ENCODE data around the gene HFE. TPM values are rescaled to one million over a fixed set of nuclear protein-coding genes. Genes with fewer than 3 reads are reported as not detected.

Gene HFE
- total RNA-seq, 6 experiments from 2014 or later = 8.9 to 20.7 (median 15.8) TPM

DNA sequence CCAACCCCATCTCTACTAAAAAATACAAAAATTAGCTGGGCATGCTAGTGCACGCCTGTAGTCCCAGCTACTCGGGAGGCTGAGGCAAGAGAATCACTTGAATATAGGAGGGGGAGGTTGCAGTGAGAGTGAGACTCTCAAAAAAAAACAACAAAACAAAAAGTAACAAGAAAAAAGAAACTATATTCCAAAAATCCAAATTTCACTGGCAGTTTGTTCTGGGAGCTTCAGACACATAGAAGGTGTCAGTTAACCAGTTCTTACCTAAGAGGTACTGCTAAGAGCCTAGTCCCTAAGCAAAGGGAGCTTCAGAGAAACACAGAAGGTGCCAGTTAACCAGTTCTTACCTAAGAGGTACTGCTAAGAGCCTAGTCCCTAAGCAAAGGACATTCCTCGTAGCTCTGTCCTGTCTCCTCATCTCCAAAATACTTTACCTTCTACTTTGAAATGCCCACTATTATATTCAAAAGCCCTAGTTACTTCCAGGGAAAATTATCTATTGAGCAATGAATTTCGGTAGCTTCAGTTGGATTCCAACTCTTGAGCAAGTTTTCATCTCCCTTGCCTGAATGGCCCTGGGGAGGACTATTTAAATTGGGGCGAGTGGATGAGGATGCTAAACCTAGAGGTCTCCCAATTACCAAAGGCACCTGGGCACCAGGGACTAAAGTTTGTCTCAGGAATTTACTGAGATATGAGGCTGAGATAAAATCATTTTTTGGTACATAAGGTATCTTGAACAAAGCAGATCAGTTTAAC, 41.0 kb downstream of the HFE start:
- 58% methylated on average over 5 of the region's 5 CpGs for WGBS (ENCODE audit: insufficient coverage, low coverage, low lambda C conversion rate, missing lambda C conversion rate)
- intact Hi-C loops (cut with DNase I) = no loop called here
- Histone ChIP-seq H3K27ac (no peak overlapping the region), H3K4me3 (peak overlapping the region in 2 of 3 donors; percentile 82 to 91), H3K27me3 (no peaks in the 10 kb centered on the region), H3K4me1 (peaks cover 0 to 52% (median 9%) of the 10 kb centered on the region in 4 donors), H3K36me3 (peaks cover 0 to 61% (median 12%) of the 10 kb centered on the region in 4 donors), H3K9me3 (no peaks in the 10 kb centered on the region)
- TF ChIP-seq CTCF (IDR thresholded peaks at IDR 0.05) (no peak), POLR2A (IDR thresholded peaks at IDR 0.05) (no peak)
- ATAC-seq (no peak), DNase-seq (no peak)

GRCh38 chr6:26129656-26130055, 42.4 kb downstream of the HFE start:
- DNase-seq = no peak
- no peak for TF ChIP-seq POLR2A (IDR thresholded peaks at IDR 0.05)
- TF ChIP-seq CTCF (IDR thresholded peaks at IDR 0.05) = no peak
- Histone ChIP-seq H3K27me3 (no peaks in the 10 kb centered on the region), H3K9me3 (no peaks in the 10 kb centered on the region), H3K36me3 (peaks cover 0 to 70% (median 12%) of the 10 kb centered on the region in 4 donors), H3K27ac (no peak overlapping the region), H3K4me1 (peaks cover 0 to 65% (median 9%) of the 10 kb centered on the region in 4 donors), H3K4me3 (no peak overlapping the region)
- intact Hi-C loops (cut with DNase I) = no loop called here
- WGBS (ENCODE audit: insufficient coverage, low coverage, low lambda C conversion rate, missing lambda C conversion rate) = 69% methylated on average over 1 of the region's 1 CpG
- ATAC-seq = no peak

GRCh38 chr6:26130581-26131249, 43.5 kb downstream of the HFE start:
- TF ChIP-seq POLR2A (IDR thresholded peaks at IDR 0.05) (no peak), CTCF (IDR thresholded peaks at IDR 0.05) (no peak)
- WGBS (ENCODE audit: insufficient coverage, low coverage, low lambda C conversion rate, missing lambda C conversion rate) = 88% methylated on average over 5 of the region's 6 CpGs
- H3K36me3 ChIP-seq = peaks cover 0 to 80% (median 12%) of the 10 kb centered on the region in 4 donors
- DNase-seq = no peak
- peaks cover 0 to 76% (median 9%) of the 10 kb centered on the region in 4 donors for H3K4me1 ChIP-seq
- intact Hi-C loops (cut with DNase I) = no loop called here
- no peak overlapping the region for H3K4me3 ChIP-seq
- ATAC-seq = no peak
- no peaks in the 10 kb centered on the region for H3K9me3 ChIP-seq
- no peaks in the 10 kb centered on the region for H3K27me3 ChIP-seq
- H3K27ac ChIP-seq = no peak overlapping the region

GRCh38 chr6:26131618-26132017, 44.4 kb downstream of the HFE start:
- TF ChIP-seq POLR2A (IDR thresholded peaks at IDR 0.05) = no peak
- no peak for TF ChIP-seq CTCF (IDR thresholded peaks at IDR 0.05)
- intact Hi-C loops (cut with DNase I) = no loop called here
- peaks cover 0 to 84% (median 12%) of the 10 kb centered on the region in 4 donors for H3K36me3 ChIP-seq
- no peaks in the 10 kb centered on the region for H3K9me3 ChIP-seq
- no peaks in the 10 kb centered on the region for H3K27me3 ChIP-seq
- no peak overlapping the region for H3K27ac ChIP-seq
- H3K4me3 ChIP-seq = no peak overlapping the region
- WGBS (ENCODE audit: insufficient coverage, low coverage, low lambda C conversion rate, missing lambda C conversion rate) = 68% methylated on average over 3 of the region's 3 CpGs
- peaks cover 0 to 80% (median 9%) of the 10 kb centered on the region in 4 donors for H3K4me1 ChIP-seq
- ATAC-seq (no peak), DNase-seq (no peak)

All from right lobe of liver (tissue), 6 donors.